Measurements from ENCODE around the gene HIVEP1. TPM values are rescaled to one million over a fixed set of nuclear protein-coding genes. Genes with fewer than 3 reads are reported as not detected.

The HIVEP1 gene
- total RNA-seq = 15.7 and 66.8 TPM in 2 replicates

GRCh38 chr6:12012038-12012557, at the start of gene HIVEP1:
TSS of gene HIVEP1 (plus strand) at chr6:12012312. CDS start at chr6:12015629, 3,317 bp downstream.

Other genes with a start within 250 kb of the HIVEP1 start
- gene ADTRP, start 233.5 kb upstream of the HIVEP1 start, total RNA-seq = 10.6 and 25.3 TPM in 2 replicates